ENCODE measurements around the gene PITPNC1. TPM values are rescaled to one million over a fixed set of nuclear protein-coding genes. Genes with fewer than 3 reads are reported as not detected.

The PITPNC1 gene
- total and polyA plus RNA-seq, 2 of the 13 experiments (the other 11 are each of a cell fraction or from before 2014, with no cell fraction given): 4.1 to 5.7 TPM

- Histone ChIP-seq H3K27me3 (ENCODE audit: control insufficient read depth in 1 of 2, insufficient read depth in 2 of 2, low read length in 2 of 2) (0 out of 5 replicates have a peak, but pooled peaks cover 0 to 2% of the 10 kb centered on the region in 2 experiments), H3K4me3 (replicated peaks in 1 of 3; ENCODE audit: insufficient read depth in 1 of 3, low read depth in 2 of 3, low read length in 3 of 3) (no peak overlapping the region), H2AFZ (ENCODE audit: low read length) (no peak overlapping the region), H3K9ac (ENCODE audit: insufficient read depth, low read depth, low read length) (no peak overlapping the region), H3K36me3 (replicated peaks in 1 of 2; ENCODE audit: control insufficient read depth in 1 of 2, insufficient read depth in 2 of 2, low read length in 2 of 2) (no peaks in the 10 kb centered on the region), H3K79me2 (ENCODE audit: insufficient read depth, low read length) (no peaks in the 10 kb centered on the region), H4K20me1 (ENCODE audit: insufficient read depth, low read length) (no peaks in the 10 kb centered on the region), H3K4me2 (ENCODE audit: low read depth, low read length) (no peak overlapping the region), H3K4me1 (ENCODE audit: insufficient read depth, low read length) (peaks cover 20% of the 10 kb centered on the region), H3K9me3 (ENCODE audit: low read length) (no peaks in the 10 kb centered on the region), H3K27ac (ENCODE audit: extremely low read length, insufficient read depth, low read length) (no peak overlapping the region)
- WGBS (ENCODE audit: low lambda C conversion rate): 64% methylated on average over 14 of the region's 14 CpGs
- CTCF ChIA-PET (ENCODE audit: low intra/inter-chr PET ratio, low total read pairs): no interaction called here
- no TSS peak for BruUV-seq (replicated peaks)
- in situ Hi-C loops (cut with HindIII; ENCODE audit: extremely low pct_ligation_motif_present, low pct_unique_long_range_greater_than_20kb): no loop called here
- DNase-seq (ENCODE audit: low spot score) (no peak), ATAC-seq (no peak), FAIRE-seq (no peak)
- POLR2A ChIA-PET: no interaction called here
- intact Hi-C loops (cut with micrococcal nuclease; ENCODE audit: unreplicated experiment): no loop called here
- TF ChIP-seq FOXM1 (CRISPR knock-in tag; IDR thresholded peaks at IDR 0.05): no peak
- TF ChIP-seq RNF2 (conservative IDR thresholded peaks at IDR 0.05; ENCODE audit: low read depth): no peak
- no peak for TF ChIP-seq GATA4 (IDR thresholded peaks at IDR 0.05; ENCODE audit: borderline replicate concordance, low read depth)
- no peak for TF ChIP-seq ZC3H13 (CRISPR knock-in tag; IDR thresholded peaks at IDR 0.05)
- TF ChIP-seq HINFP (CRISPR knock-in tag; IDR thresholded peaks at IDR 0.05; ENCODE audit: low read depth): no peak
- no peak for TF ChIP-seq MEF2D (CRISPR knock-in tag; IDR thresholded peaks at IDR 0.05)
- no peak for TF ChIP-seq CREB3 (CRISPR knock-in tag; IDR thresholded peaks at IDR 0.05)
- no peak for TF ChIP-seq BCLAF1 (IDR thresholded peaks at IDR 0.05)
- TF ChIP-seq ZNF512B (CRISPR knock-in tag; IDR thresholded peaks at IDR 0.05; ENCODE audit: borderline replicate concordance): no peak
- no peak for TF ChIP-seq GMEB1 (CRISPR knock-in tag; IDR thresholded peaks at IDR 0.05; ENCODE audit: borderline replicate concordance)
- TF ChIP-seq ATAD3A (CRISPR knock-in tag; IDR thresholded peaks at IDR 0.05): no peak
- no peak for TF ChIP-seq AGO1 (IDR thresholded peaks at IDR 0.05; ENCODE audit: low read depth, low read length, poor library complexity, severe bottlenecking)
- TF ChIP-seq ZBTB43 (CRISPR knock-in tag; conservative IDR thresholded peaks at IDR 0.05): no peak
- TF ChIP-seq ZNF850 (CRISPR knock-in tag; conservative IDR thresholded peaks at IDR 0.05): no peak
These were observed 275.4 kb downstream of the PITPNC1 start for GRCh38 chr17:67652433-67652832.
